Measurements from ENCODE around the gene TFIP11.

Gene TFIP11

DNA sequence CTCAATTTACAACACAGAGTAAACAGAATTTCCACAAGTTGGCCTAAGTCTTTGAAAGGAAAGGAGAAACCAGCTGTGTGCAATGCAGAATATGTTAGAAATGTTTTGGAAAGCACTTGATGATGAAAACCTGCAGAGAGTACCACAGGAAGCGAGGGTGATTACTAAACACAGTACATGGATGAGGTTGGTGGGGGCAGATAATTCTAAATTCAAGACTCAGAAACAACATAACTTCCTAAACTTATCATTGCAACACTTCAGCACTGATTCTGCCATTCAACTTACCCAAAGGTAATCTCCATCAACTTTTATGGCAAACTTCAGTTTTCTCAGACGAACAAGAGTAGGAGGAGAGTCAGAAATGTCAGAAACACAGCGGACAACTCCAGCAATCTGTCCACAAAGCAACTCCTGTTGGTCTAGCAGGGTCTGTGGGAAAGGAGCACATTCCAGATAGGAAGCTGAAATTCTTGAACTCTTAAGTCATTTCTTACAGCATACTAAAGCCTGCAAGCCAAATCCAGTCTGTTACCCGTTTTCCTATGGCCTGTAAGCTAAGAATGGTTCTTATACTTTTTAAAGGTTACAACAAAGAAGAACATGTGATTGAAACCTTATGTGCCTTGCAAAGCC, 35.5 kb downstream of the TFIP11 start:
- no peak for DNase-seq

DNA sequence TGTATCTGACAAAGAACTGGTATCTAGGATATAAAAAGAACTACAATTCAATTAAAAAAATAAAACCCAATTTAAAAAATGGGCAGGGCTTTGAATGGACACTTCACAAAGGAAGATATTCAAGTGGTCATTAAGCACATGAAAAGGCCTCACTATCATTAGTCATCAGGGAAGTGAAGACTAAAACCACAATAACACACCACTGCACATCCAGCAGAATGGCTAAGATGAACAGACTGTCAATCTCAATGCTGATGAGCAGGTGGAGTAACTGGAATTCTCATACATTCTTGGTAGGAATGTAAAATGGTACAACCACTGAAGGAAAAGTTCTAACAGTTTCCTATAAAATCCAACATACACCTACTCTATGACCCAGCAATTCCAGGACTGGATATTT, 37.6 kb downstream of the TFIP11 start:
- no peak for DNase-seq

DNA sequence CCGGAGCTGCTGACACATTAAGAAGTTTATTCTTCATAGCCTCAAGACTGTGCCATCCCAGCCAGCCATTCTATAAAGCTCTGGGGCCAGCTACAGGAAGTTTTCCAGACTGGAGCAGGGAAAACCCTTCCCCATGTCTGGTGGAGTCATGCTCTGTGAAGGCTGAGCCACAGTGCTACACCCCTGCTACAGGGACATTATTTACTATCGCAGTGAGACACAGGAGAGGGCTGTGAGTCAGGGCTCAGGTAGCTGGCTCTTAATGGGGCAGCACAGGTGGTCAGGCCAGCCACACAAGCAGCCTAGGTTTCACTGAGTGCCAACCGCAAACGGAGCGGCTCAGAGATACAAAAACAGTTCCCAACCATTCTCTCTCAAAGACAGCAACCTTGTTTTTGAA, 40.8 kb downstream of the TFIP11 start:
- no peak for DNase-seq

DNA sequence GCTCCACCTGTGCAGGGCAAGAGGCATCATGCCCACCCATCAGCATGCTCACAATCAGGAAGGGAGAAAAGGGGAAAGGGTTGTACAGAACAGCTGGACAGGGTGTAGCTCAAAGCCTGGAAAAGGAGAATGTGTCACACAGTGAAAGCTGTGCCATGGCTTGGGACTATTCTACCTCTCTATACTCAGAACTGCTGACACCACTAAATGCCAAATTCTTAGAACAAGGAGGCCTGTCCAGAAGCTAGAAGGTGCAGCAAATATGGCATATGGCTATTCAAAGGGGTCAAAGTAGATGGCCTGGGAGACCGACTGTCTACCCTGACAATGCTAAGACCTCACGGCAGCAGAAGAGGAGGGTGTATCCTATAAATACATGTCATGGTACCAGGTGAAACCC, 41.5 kb downstream of the TFIP11 start:
- DNase-seq, result no peak

DNA sequence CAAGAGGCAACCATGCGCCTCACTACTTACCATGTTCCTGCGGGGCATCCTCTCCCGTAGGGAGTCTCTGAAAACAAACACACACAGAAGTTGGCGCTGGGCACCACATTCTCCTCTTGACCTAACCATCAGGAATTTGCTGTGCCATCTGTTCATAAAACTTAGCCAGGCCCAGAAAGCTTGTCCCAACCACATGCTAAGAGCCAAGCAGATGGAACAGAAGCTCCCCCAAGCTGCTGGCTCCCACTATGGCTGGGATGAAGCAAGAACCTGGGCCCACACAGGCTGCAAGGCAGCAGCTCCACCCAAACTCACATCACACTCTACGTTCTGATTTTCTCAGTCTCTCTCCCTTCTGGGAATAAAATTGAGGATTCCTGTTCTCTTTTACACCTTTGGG, 46.1 kb downstream of the TFIP11 start:
- no peak for DNase-seq

DNA sequence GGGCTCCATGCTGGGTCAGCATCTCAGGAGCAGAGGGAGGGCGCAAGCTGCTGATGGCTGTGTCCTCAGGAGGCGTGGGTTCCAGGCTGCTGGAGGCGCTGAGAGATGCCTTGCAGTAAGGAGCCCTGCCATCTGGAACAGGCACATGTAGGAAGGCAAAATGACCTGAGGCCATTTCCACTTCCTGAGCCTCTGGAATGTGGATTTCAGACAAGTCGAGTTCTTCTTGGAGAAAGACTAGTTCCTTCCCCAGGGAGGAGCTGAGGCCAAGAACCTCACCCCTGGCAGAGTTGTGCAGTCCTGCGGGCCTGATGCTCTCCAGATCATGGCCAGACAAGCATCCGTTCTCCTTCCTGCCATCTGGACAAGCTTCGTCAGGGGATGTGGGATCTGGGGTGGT, 48.0 kb downstream of the TFIP11 start:
- no peak for DNase-seq

DNA sequence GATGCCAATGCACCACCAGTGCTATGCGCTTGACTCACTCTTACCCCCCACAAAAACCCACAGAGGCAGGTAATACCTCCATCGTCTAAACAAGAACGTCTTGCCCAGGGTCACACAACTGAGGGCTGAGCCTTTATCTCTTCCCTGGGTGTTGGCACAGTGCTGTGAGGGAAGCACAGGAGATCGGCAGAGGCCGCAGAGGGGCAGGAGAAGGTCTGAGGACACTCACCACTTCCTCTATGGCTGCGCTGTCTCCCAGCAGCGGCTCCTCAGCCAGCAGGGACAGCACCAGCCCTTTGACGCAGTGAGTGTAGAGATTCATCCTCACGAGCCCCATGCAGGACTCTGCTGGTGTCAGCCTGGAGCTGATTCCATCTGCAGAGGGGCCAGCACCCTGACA, 48.6 kb downstream of the TFIP11 start:
- DNase-seq, result no peak

DNA sequence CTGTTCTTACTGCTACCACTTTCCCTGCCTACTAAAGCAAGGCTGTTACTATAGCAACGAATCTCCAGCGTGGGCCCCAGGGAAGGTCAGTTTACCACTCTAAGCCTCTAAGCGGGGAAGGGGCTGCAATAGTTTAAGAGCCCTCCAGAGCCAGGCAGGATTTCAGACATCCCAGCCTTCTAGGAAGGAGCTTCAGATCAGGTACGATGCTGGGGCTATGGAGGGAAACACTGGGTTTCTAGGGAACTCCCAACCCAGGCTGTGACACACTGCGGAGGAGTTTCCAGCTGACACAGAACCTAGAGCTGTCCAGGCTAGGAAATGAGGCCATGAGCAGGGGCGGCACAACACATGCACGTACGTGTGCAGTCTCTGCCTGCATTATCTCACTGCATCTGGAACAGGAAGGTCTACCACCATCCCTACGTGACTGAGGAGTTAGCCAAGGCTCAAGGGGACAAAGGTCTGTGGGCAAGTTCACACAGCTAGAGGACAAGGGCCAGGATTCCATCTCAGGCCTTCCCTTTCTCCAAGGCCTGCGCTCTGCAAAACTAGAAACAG, 49.1 kb downstream of the TFIP11 start:
- no peak for DNase-seq

DNA sequence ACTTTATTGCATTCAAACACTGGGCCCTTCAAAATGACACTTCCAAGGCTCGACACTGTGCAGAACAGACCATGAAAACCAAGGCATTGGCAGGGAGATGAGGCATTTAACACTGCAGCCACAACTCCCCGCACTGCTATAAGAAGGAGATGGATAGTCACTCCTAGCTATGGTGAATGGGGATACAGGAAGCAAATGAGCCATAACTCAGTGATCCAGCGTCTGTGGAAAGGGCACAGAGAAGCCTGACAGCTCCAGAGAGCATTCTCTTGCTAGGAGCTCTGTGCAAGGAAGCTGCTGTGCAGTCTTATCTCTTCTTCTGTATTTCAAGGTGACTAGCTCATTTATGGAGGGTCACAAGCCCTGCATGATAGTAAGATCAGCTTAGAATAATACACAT, 49.6 kb downstream of the TFIP11 start:
- no peak for DNase-seq

DNA sequence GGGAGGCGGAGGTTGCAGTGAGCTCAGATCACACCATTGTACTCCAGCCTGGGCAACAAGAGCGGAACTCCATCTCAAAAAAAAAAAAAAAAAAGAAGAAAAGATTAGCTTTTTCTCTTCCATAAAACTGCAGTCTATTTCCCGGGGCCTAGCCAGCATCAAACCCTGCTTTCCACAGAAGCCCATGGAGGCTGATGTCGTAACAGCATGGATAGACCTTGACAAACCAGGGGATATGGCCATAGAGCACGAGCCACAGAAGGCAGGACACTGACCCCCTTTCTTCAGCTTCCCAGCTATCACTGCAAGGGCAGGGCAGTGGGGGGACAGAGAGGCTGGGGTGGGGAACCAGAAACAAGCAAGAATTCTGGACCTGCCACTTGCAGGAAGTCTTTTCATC, 50.2 kb downstream of the TFIP11 start:
- DNase-seq, result no peak

DNA sequence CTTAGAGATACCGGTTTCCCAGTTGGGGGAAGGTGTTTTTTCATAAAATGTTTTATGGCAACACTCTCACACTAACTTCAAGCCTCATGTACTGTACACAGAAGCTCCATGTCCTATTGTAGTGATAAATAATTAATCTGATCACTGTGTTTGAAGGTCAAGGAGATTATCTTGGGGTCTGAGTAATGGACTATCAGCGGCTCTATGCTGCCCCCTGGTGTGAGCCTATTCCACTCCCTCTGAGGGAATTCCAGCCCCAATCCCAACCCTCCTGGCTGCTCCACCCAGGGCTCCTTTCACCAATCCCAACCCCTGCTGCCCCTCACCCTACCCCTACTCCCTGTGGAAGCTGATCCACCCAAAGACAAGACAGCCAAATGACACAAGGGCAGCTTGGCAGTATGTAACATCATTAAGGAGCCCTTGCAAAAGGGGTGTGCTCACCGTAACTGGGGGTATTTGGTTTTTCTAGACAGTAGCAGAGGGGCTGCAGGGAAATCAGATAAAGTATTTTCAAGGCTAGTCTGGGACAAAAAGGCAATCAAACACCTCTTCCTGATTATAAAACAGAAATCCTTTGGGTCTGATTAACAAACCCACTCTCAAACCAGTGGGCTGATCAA, 51.0 kb downstream of the TFIP11 start:
- DNase-seq, result peak; percentile 62

DNA sequence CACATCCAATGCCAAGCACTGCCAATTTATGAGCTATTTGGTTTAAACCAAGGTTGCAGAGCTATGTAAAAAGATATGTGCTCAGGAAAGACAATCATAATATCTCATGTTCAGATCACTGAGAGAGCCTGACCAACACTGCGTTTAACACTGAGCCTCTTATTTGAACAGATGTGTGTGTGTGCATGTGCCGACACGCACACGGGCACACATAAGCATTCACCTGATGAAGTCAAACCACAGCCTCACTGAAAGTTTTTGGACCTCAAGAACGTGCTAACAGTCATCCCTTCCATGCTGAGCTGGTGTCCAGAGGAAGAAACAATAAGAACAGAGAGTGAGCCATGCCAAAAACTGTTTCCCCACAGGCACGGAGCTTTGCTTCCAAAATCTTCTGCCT, 52.1 kb downstream of the TFIP11 start:
- no peak for DNase-seq

DNA sequence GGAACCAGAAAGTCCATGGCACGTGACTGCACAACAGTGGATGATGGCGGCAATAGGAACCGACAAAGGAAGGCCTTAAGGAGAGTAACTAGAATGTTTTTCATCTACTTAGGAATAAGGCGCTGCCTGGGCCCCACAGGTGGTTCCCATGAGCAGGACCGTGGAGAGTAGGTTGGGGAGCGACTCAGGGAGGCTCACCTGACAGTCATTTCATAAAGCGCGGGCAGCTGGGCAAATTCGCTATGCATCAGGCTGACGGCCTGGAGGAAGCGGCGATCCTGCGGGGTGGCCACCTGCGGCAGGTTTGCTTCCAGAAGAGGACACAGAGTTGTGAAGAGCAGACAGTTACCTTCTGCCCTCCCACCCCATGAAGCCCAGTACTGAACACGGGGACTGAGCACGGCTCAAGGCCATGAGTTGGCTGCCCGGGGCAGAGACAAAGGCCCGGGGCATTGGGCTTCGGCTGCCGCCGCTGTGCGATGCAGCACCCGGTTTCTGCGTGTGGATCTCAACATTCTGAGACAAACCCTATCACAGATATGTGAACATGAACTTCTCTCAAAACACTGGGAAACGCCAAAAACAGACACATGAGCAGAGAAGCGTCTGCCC, 54.5 kb downstream of the TFIP11 start:
- no peak for DNase-seq

DNA sequence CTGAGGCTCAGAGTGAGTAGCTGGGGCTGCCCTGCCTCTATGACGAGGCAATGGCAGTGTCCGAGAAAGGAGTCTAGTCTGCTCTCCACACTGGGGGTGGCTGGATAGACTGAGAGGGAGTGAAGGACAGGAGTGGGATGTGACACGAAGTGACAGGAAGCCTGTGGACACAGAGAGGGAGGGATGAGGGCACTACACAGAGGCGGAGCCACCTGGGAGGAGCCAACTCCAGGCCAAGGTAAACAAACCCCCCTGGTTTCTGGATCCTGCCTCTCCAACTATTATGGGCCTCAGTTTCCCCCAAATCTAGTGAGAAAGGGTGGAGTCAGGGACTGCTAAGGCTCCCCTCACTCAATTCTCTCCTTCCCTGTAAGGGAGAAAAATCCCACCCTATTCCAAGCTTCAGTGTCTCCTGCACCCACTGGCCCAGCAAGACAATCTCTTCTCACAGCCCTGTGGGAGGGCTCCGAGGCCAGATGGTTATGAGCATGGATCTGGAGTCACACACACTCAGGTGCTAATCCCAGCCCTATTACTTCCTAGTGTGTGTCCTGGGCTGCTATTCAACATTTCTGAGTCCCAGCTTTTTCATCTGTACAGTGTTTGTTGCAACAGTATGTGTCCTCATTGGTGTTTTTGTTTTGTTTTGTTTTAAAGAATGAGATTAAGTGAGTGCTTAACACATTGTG, 58.3 kb downstream of the TFIP11 start:
- DNase-seq, result no peak

DNA sequence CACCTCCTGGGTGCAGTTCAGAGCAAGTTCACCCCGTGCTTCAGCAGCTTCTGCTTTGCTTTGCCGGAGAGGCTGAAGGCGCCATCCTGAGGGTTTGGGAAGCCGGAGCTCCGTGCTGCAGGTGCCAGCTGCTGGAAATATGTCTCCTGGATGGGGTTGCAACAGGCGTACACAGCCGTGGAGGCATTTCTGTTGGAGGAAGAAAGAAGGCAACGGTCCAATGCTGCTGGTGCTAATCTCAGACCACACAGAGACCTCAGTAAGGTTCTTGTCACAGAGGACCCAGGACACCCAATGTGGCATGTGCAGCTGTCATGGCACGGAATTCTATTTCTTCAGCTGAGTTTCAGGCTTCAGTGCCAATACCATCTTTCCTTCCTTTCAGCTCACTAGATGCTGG, 59.1 kb downstream of the TFIP11 start:
- DNase-seq, result no peak

DNA sequence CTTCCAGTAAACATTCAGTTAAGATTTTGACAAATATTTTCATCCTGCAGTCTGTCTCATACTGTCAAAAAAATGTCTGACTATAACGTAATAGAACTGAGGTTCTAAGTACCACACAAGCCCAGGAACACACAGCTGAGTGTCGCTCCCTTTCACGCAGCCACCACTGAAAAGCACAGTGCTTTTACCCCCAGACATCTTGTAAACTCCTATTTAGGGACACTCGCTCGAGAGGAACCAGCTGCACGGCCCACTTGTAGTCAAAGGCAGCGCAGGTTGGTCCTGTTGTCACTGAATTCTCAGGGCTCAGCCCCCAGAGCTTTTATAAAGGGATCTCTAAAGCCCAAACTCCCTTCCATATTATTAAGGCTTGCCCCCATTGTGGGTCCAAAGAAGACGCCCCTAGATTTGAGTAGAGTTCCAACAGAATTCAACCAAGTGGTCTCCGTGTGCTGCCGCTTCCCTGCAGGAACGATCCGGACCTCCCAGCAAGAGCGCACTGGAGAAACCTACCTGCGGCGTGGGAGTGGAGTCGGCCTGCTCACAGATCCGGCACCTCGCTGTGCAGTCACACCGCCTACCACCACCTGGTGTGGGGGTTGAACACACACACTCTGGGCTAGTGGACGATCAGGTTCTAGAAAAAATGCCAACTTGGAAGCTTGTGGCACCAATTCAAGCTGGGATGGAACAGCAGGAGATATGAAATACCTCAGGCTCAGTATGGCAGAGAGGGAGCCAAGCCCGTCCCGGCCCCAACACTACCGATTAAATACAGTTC, 59.8 kb downstream of the TFIP11 start:
- DNase-seq, result no peak

DNA sequence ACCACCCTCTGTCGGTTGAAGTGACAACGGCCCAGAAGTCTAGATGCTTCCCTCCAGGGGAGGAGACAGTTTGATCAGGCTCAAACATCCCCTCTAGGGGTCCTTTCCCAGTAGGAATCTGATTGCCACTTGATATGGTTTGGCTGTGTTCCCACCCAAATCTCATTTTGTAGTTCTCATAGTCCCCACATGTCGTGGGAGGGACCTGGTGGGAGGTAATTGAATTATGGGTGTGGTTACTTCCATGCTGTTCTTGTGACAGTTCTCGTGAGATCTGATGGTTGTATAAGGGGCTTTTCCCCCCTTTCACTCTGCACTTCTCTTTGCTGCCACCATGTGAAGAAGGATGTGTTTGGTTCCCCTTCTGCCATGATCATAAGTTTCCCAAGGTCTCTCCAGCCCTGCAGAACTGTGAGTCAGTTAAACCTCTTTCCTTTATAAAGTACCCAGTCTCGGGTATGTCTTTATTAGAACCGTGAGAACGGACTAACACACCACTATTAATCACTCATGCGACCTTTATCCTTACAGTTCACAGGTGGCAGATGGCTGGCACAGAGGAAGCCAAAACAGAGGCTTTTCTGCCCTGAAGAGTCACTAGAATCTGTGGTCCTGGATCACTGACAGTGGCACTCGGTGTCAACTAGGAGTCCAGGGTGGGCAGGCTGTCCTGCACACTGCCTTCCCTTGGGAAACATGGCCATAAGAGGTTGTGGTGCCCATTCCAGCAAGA, 61.7 kb downstream of the TFIP11 start:
- DNase-seq, result no peak

DNA sequence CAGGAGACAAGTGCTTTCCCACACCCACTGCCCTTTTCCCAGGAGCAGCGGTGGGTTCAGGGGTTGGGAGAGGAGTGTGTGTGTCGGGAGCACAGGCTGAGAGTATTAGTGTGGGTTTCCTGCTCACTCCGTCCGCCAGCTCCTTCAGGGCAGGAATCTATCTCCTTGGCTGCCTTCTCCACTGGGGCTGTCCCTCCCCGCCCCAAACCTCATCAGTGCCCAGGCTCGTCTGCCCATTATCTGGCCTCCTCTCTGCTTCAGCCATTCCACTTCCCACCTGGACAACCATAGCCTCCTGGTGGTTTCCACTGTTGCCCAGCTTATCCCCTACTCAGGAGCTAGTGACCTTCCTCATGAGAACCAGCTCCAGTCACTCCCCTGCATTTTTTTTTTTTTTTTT, 63.3 kb downstream of the TFIP11 start:
- no peak for DNase-seq

DNA sequence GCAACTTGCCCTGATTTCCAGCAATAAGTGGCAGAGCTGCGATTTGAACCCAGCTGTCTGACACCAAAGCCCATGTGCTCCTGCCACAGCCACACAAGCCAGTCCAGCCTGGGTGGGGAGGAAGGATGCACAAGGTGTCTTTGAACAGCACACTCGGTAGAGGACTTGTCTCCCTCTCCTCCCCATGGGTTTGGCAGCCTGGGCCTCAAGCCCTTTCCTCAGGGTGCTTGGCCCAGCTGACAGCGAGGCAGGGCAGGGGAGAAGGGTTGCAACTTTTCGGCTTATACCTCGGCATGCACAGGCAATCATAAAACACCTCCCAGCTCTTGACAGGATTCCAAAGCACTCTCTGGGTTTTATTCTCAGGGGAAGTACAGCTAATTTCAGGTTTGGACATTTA, 63.9 kb downstream of the TFIP11 start:
- DNase-seq, result no peak

DNA sequence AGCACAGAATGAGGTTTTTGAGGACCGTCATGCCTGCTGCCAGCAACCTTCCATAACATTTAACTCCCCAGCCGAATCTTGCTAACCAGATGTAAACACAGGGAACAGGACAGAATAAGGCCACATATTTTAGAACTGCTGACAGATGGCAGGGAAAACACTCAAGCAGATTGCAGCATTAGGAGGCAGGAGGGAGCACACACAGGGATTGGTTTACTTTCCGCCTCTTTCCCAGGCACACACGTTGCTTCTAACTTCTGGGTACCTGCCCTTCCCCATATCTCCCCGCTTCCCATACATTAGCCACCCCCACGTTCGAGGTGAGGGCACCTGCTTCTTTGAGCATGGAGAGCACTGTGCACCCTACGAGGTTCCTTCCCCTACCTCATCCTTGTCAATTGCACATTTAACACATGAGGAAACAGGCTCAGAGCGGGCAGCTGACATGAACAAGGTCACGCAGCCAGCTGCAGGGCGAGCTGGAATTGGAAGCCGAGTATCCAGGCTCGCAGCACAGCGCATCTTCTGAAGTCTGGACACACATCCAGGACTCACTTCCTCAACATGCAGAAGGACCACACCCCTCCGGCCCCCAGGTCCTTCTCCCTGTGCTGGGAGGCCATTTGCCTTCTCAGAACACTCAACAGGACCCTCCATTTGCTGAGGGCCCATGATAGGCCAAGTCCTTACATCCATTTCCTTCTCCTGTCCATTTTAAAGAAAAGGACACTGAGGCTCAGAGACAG, 64.5 kb downstream of the TFIP11 start:
- DNase-seq, result no peak

DNA sequence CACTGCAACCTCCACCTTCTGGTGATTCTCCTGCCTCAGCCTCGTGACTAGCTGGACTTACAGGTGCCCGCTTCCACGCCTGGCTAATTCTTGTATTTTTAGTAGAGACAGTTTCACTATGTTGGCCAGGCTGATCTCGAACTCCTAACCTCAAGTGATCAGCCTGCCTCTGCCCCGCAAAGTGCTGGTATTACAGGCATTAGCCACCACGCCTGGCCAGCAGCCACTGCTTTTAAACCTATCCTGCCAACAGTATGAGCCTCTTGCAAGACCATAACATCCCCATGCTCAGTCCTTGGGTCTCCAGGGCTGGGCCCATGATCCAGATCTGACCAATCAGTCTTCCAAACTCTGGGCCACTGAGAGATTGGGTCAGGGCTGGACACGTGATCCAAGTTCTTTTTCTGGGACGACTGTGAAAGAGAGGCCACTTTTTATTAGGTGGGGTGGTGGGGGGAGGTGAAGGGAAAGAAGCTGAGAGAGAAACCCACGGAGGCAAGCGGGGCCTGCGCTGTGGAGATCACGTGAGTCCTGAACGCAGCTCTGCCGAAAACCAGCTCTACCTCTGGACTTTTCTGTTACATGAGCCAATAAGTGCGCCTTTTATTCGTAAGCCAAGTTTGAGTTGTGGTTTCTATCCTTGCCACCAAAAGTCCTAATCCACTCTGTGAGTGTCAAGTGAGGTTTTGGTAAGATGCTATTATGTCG, 65.3 kb downstream of the TFIP11 start:
- DNase-seq, result no peak
